Activated CD4-positive, alpha-beta T cell treated with anti-CD3 and anti-CD28 coated beads for 4 hours (primary cell): ENCODE measurements around the gene ANP32D.
"Not testable (repeated sequence)": the region's sequence is repeated elsewhere in the genome, so short reads cannot be mapped to it uniquely, and the experiment has no call there.

Experiments
- DNase-seq, 2 donors: peaks; one replicate each; pipeline ENCODE4 v3.0.0-alpha.2; 2020

Gene ANP32D

DNA sequence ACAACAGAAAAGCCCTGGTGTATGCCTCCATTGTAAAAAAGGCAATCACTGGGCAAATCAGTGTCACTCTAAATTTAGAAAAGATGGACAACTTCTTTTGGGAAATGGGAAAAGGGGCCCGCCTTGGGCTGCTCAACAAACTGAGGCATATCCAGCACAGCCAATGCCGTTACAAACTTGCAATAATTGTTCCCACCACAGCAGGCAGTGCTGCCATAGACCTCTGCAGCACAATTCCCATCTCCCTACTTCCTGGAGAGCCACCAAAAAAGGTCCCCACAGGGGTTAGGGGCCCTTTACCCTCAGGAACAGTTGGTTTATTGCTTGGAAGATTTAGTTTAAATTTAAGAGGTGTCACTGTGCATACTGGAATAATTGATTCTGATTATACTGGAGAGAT lies 36.6 kb downstream of the ANP32D start:
- DNase-seq, result no peak

DNA sequence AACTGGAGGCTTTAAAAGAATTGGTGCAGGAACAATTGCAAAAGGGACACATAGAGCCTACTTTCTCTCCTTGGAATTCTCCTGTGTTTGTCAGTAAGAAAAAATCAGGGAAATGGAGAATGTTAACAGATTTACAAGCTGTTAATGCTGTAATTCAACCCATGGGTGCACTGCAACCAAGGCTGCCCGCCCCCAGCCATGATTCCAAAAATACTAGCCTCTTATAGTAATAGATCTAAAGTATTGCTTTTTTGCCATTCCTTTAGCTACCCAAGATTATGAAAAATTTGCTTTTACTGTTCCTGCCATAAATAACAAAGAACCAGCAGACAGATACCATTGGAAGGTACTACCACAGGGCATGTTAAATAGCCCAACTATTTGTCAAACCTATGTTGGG lies 37.8 kb downstream of the ANP32D start:
- DNase-seq, result no peak

DNA sequence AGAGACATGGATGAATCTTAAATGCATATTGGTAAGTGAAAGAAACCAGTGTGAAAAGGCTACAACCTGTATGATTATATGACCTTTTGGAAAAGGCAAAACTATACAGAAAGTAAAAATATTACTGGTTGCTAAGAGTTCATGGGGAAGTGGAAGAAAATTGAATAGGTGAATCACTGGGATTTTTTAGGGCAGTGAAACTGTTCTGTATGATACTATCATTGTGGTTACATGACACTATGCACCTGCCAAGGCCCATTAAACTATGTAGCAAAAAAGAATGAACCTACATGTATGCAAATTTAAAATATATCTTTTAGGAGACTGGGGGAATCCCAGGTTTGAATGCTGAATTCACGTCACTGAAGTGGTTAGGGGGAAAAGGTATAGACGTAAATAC lies 40.5 kb downstream of the ANP32D start:
- no peak for DNase-seq

DNA sequence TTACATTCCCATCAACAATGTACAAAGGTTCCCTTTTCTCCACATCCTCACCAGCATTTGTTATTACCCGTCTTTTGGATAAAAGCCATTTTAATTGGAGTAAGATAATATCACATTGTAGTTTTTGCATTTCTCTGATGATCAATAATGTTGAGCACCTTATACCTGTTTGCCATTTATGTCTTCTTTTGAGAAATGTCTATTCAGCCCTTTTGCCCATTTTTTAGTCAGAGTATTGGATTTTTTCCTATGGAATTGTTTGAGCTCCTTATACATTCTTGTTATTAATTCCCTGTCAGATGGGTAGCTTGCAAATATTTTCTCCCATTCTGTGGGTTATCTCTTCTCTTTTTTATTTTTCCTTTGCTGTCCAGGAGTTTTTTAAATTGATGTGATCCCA lies 42.4 kb downstream of the ANP32D start:
- no peak for DNase-seq

DNA sequence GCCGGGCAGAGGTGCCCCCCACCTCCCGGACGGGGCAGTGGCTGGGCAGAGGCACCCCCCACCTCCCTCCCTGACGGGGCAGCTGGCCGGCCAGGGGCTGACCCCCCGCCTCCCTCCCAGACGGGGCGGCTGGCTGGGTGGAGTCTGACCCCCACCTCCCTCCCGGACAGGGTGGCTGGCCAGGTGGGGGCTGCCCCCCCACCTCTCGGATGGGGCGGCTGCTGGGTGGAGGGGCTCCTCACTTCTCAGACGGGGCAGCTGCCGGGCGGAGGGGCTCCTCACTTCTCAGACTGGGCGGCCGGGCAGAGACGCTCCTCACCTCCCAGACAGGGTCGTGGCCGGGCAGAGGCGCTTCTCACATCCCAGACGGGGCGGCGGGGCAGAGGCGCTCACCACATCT lies 48.0 kb downstream of the ANP32D start:
- DNase-seq, result not testable (repeated sequence)
